GOT3 (cell line): ENCODE measurements around the gene LY6G6D.
A peak's percentile ranks its signal among the peaks of the same experiment; 100 is the strongest.

ENCODE experiments used
- DNase-seq: peaks from one replicate; lab custom pipeline; 2025; ENCODE audit warnings: mixed read lengths; lab: John Stamatoyannopoulos, UW

The LY6G6D gene, protein sequence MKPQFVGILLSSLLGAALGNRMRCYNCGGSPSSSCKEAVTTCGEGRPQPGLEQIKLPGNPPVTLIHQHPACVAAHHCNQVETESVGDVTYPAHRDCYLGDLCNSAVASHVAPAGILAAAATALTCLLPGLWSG

DNA sequence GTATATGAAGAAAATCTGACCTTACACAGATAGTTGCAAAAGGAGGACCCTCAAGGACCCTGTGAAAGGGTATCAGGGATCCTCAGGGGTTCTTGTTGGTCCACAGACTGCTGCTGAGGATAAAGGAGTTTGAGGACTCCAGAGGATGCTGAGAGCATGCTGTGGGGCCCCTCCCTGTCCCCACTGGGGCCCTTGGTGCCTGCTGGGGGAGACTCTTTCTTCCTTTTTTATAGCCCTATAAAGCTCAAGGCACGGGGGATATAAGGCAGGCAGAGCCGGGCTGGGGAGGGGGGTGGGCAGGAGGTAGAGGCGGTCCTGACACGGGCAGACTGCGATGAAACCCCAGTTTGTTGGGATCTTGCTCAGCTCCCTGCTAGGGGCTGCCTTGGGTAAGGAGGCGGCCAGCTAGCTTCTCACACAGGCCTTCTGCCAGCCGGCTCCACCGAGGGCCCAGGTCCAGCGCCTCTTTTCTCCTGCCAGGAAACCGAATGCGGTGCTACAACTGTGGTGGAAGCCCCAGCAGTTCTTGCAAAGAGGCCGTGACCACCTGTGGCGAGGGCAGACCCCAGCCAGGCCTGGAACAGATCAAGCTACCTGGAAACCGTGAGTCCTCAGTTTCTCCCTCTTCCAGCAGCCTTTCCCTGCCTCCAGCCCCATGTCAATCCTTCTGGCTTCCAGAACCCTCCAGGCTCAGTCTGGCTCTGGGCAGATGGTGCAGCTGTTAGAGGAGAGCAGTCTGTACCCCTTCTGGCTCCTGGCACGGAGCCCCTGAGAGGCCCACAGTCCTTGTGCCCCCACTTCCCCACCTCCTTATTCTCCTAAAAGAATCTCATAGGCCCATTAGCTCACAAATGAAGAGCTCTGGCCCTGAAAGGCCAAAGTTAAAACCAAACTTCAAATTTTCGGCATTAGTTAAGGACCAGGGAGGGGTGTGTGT, at the start of gene LY6G6D:
Gene LY6G6D (plus strand): TSS at position 327 of the 937 bp plus-strand sequence. CDS start 8 bp downstream, at position 335.
- no peak for DNase-seq

GRCh38 chr6:31665501-31666336, 49.4 kb upstream of the LY6G6D start, which contains the start of gene CSNK2B:
TSS of gene CSNK2B (plus strand) at chr6:31666080. CDS start at chr6:31666832, 752 bp downstream.
- DNase-seq: peak; percentile 88

DNA sequence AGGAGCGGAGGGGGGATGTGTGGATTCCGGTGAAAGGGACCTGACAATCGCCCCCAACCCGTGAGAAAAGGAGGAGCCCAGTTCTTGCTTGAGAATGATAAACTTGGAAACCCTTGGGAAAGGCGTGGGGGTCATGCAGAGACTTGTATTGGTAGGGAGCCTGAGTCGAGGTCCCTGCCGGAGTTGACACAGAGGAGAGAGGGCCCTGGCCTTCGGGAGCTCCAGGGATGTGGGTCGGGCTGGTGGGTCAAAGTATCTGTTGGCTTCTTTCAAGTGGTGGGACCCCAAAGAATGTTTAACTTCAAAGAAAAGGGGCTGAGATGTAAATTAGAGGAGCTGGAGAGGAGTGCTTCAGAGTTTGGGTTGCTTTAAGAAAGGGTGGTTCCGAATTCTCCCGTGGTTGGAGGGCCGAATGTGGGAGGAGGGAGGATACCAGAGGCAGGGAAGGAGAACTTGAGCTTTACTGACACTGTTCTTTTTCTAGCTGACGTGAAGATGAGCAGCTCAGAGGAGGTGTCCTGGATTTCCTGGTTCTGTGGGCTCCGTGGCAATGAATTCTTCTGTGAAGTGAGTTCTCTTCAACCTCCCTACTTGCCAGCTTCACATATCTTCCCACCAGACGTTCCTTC, 48.7 kb upstream of the LY6G6D start:
- DNase-seq: no peak

GRCh38 chr6:31669676-31670075, 45.5 kb upstream of the LY6G6D start, which contains the start of gene LY6G5B:
TSS of gene LY6G5B (plus strand) at chr6:31669976. CDS start at chr6:31670951, 975 bp downstream.
- no peak for DNase-seq

- DNase-seq: no peak
Measured at GRCh38 chr6:31676322-31676903, 38.7 kb upstream of the LY6G6D start.

- DNase-seq: no peak
Measured at GRCh38 chr6:31676904-31677303, 38.2 kb upstream of the LY6G6D start.

DNA sequence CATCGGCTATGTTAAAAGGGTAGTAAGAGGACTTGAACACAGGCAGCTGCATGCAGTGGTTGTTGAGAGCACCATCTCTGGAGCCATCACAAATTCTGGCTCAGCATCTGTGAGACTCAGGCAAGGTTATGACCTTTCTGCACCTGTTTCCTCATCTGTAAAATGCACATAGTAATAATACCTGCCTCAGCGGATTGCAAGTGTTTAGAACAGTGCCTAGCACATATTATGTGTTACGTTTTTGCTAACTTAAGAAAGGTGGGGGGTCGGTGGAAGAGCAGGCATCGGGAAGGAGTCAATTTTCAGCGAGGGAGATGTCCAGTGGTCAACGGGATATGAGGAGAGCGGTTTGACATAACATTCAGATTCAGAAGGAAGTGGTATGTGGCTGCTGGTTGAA, 37.2 kb upstream of the LY6G6D start:
- DNase-seq: no peak

DNA sequence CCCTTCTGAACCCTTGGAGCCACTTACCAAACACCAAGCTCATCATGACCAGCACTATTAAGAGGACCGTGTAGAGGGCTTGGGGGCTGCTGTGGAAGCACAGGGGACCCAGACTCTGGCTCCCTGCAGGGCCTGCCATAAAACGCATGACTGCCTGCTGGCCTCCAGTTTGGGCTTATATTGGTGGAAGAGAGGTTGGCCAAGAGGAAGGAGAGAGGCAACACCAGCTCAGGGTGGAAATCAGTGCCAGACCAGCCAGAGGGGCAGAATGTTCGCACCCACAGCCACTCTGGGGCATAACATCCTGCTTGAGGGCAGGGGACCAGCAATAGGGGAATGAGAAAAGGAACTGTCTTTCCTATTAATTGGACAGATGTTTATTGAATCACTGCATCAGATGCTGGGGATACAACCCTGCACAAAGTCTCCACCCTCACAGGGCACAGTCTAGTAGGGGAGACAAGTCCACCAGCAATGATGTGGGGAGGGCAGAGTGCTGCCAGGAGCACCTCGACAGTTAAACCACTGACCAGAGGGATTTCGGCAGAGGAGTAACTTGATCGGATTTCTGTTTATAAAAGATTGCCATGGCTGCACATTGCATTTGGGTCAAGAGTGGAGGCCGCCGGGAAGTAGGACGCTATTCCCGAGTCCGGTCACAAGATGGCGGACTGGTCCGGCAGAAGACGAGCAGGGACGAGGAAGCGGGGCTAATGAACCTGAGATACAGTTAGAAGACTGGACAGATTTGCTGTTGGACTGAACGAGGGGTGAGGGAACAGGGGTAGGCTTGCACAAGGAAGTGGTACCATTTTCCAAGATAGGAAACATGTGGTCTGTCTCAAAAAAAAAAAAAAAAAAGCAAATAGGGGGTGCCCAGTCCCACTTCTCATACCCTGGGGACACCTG, 34.7 kb upstream of the LY6G6D start, which contains the start of gene LY6G5C:
Gene LY6G5C (minus strand): TSS at position 842 of the 909 bp plus-strand sequence. CDS start 694 bp downstream, at position 148.
- DNase-seq: peak; percentile 51

DNA sequence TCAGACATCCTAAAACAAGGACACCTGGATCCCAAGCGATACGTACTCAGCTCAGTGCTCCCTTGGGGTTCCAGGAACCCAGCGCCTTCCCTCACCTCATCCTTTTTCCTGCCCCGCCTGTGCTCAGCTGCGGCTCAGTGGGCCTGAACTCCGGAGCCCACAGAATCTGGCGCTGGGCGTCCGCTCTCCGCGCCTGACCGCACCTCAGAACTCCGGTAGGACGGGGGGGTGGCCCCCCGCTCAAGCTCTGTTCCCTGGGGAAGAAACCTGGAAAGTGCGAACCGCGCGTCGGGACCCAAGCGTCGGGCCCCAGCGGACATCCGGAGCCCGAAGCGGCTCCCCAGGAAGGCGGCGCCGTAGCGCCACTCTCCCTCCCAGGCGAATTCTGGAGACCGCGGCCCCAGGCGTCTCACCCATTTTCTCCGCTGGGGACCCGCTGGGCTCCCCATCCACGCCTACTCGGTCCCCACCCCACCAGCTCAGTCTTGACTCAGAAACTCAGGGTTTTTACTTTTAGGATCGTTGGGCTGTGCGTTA, 33.9 kb upstream of the LY6G6D start:
- DNase-seq: no peak

- DNase-seq: no peak
Measured at GRCh38 chr6:31683591-31683990, 31.6 kb upstream of the LY6G6D start.

GRCh38 chr6:31686483-31686882, 28.7 kb upstream of the LY6G6D start:
- DNase-seq: no peak

DNA sequence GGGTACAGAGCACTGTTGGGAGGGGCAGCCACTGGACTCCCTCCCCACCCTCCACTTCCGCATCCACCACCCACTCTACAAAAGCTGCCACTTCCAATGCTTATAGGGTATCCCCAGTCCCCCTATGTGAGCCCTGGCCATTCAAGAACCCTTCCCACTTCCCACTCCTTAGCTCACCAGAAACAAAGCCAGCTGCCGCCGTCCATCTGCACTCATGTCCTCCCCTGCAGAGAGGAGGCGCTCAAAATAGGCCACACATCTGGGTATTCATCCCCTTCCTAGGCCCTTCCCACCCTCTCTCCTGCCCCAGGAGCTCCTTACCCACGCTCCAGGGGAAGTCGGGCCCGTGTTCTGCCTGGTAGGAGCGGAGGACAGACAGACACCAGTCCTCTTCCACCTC, 27.8 kb upstream of the LY6G6D start:
- no peak for DNase-seq

DNA sequence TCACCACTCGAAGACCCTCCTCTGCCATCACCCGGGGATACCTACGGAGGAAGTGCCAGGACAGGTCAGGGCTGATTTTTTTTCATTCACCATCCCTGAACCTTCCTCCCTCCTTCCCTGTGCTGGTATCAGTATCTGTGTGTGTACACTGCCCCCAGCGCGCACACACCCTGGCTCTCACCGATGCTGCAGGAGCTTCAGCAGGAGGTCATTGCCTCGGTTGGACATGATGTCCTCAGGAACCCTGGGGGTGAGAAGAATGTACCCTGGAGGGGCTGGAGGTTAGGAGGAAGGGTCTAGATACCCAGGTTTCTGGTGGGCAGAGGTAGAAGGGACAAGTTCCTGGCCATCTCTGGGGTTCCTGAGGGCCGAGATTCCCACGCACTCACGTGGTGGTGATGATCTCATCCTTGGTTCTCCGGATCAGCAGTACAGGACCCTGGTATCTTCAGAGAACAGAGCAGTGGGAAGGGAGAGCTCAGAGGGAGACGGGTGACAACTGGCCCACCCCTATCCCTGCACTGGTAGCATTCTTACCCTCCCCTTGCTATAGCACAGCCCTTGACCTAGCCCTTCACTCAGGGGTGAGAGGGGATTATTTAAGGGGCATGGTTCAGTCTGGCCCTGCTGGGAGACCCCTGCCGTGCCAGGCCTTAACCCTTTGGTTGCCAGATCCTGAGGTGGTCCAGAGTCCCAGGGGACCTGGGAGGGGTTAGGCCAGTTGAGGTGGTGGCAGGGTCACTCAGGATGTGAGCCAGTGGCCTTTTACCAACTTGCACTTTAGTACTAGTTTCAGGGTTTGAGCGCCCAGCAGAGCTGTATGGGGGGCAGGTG, 27.1 kb upstream of the LY6G6D start:
- DNase-seq: no peak

- DNase-seq: no peak
Measured at GRCh38 chr6:31689249-31690110, 25.7 kb upstream of the LY6G6D start.

GRCh38 chr6:31690231-31691077, 24.7 kb upstream of the LY6G6D start:
- DNase-seq: no peak

GRCh38 chr6:31691078-31691463, 24.1 kb upstream of the LY6G6D start:
- no peak for DNase-seq

- no peak for DNase-seq
Measured at GRCh38 chr6:31691564-31692108, 23.5 kb upstream of the LY6G6D start.
